ENCODE results near the gene PEAK1. TPM values are rescaled to one million over a fixed set of nuclear protein-coding genes. Genes with fewer than 3 reads are reported as not detected.
"Not testable (repeated sequence)": the region's sequence is repeated elsewhere in the genome, so short reads cannot be mapped to it uniquely, and the experiment has no call there.

PEAK1 gene
- total RNA-seq, 1 donor from 2014 or later, result 8.8 TPM

DNA sequence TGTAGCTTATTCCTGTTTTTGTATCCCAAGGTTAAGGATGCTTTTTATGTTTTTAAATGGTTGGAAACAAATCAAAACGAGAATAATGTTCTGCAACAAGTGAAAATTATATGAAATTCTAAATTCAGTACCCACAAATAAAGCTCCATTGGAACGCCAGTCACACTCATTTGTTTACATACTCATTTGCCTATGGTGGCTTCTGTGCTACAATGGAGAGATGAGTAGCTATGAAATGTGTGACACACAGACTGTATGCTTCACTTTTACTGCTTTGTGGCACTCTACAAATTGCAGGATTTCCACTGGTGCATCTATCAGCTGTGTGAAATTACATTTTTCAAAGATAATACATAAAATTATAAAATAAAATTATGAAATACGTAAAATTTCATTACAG is 236.8 kb downstream of the PEAK1 start:
- ATAC-seq (no peak), DNase-seq (ENCODE audit: low spot score) (no peak)

DNA sequence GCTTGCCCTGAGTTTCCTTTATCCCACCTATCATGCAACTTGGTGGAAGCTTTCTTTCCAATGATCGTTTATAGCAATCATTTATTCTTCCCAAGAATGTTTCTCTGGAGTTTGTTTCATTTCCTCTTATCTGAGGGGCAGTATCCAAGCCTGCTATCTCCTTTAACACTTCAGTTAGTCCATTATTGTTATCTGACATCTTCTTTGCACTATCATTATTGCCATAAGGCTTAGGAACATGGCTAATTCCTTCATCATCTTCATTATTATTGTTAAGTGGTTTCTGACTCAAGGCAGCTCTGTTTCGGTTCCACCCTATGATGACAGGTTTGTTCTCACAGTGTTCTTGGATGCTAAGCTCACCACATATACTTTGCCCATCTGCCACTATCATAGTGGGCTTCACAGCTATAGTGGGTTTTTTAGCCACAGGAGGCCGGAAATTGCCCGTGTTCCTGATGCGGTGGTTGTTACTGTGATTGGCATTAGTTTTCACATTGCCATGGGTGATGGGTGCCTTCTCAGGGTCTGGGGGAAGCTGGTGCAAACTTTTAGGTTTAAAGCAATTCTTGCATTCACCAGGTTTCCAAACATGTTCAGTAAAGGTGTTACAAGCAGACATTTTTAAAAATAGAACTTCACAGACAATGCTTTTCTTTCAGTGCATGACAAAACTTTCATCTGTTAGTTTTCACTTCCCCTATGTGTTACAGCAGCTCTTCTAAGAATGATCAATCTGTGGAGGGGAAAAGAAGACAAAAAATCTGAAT is 238.4 kb downstream of the PEAK1 start:
- no peak for DNase-seq (ENCODE audit: low spot score)
- no peak for ATAC-seq

DNA sequence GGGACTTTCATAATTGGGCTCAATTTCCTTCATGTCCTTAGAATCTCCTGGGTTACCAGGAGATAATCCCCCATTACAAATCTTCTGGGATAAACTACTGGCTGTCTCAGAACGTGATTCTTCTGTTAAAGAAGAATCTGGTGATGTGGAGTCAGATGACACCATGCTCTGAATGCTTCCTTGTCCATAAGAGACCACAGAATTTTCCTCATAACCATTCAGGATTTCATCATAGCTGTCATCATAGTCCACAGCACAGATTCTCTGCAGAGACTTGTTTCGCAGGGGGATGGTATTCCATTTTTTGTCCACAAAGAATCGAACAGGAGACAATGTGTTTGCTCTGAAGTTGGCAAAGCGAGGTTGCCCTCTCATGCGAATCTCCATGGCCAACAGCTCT is 239.1 kb downstream of the PEAK1 start:
- ATAC-seq (no peak), DNase-seq (ENCODE audit: low spot score) (no peak)

DNA sequence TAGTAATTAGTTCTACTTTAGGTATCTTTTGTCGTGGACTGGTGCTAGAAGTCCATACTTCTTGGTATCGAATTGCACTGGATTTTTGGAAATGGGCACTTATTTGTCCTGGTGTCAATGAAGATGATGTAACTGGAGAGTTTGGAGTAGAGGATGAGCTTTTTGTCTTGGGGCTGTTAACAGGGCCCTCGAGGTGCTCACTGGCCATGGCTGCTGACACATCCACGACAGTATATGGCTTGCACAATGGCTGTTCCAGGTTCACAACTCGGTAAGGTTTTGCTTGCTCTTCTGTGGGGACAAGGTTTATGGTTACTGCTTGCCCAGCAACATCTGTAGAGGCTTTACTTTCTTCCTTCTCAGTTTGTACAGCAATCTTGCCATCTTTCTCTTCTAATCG is 239.6 kb downstream of the PEAK1 start:
- no peak for DNase-seq (ENCODE audit: low spot score)
- ATAC-seq, result no peak

DNA sequence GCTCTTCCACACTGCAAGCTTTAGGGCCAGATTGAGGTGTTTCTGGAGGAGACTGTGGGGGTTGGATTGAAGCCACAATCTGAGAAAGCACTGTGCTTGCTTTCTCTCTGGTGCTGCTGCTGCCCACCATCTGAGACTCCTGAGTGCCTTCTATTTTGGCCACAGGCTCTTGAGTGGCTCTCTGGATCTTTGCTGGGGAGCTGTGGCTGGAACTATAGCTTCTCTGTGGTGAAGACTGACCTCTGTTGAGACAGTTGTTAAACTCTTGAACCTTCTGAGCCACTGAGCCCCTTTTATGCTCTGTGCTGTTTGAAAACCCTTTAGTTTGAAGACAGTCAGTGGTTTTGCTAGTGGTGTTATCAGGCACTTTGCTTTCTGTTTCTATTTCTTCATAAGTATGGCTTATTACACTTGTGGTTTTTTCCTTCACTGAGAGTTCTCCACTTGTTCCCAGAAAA is 240.3 kb downstream of the PEAK1 start:
- no peak for DNase-seq (ENCODE audit: low spot score)
- ATAC-seq, result no peak

DNA sequence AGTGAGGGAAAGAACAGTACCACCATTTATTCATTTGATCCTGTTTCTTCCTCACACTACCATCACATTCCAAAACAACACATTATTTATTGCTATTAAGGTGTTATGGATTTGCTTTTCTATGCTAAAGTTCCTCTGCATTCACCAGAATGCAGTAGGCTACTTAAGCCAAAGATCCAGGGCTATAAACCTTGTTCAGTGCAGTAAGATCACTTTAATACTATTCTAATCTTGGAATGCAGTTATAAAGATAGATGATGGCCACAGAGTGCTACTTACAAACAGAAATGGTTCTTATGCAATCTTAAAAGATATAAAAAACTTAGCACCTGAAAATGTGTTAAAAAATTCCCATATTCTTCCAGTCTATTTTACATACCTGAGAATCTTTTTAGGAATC is 241.5 kb downstream of the PEAK1 start:
- DNase-seq (ENCODE audit: low spot score), result no peak
- ATAC-seq, result no peak

DNA sequence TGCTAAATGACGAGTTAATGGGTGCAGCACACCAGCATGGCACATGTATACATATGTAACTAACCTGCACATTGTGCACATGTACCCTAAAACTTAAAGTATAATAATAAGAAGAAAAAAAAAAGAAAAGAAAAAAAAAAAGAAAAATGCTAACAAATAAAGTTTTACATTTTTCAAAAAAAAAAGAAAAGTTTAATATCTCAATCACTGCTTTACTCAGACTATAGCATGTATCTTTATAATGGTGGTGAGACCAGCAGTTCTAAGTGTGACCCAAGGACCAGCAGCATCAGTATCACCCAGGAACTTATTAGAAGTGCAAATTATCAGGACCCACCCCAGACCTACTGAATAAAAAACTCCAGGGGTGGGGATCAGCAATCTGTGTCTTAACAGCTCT is 243.8 kb downstream of the PEAK1 start:
- not testable (repeated sequence) for ATAC-seq; DNase-seq (ENCODE audit: low spot score)

DNA sequence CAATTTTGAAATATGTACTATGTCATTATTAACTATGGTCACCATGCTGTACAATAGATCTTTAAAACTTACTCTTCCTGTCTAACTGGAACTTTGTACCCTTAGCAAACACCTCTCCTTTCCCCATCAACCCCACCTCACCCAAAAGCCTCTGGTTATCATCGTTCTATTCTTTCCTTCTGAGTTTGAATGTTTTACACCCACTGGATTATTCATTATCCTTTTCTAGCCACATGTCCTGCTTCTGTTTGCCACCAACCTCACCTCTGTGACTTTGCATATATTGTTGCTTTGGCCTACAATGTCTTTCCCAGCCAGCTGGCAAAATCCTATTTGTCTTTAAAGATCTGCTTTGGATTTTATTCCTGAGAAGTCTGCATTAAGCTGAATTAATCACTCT is 246.4 kb downstream of the PEAK1 start:
- peak; percentile 19 for ATAC-seq
- DNase-seq (ENCODE audit: low spot score), result no peak

DNA sequence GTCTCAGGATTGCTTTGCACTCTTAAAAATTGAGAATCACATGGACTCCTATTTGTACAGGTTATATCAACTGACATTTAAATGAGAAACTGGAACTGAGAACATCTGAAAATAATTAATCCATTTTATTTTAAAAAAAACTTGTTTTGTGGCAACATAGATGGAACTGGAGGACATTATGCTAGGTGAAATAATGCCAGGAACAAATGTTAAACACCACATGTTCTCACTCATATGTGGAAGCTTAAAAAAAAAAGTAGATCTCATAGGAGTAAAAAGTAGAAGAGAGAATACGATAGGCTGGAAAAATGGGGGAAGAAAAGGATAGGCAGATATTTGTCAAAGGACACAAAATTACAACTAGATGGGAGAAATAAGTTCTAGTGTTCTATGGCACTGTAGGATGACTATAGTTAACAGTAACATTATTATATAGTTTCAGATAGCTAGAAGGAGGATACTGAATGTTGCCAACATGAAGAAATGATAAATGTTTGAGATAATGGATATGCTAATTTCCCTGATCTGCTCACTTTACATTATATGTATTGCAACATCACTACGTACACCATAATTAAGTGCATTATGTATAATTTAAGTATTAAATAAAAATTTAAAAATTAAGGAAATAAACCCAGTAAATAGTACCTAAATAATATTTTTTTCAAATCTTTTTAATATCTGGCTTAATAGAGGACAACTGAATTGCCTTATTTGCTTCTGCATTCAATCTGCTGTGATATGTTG is 248.5 kb downstream of the PEAK1 start:
- no peak for DNase-seq (ENCODE audit: low spot score)
- no peak for ATAC-seq

DNA sequence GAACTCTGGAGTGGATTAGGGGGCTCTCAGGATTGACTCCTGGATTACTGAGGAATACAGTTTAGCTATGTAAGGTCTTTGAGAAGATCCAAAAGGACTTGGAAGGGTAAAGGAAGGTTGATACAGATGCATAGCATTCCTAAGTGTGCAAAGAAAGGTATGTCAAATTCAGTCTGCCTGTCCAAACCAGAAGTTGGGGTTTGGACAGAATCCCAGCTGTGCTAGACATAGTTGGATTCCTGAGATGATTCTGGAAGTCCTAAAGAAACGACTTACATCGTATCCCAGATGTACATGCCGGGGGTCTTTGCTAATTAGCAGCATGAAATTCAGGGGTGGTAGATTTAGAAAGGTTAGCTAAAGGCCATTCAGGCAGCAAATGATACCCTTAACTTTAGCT is 251.3 kb downstream of the PEAK1 start:
- no peak for DNase-seq (ENCODE audit: low spot score)
- ATAC-seq, result no peak

DNA sequence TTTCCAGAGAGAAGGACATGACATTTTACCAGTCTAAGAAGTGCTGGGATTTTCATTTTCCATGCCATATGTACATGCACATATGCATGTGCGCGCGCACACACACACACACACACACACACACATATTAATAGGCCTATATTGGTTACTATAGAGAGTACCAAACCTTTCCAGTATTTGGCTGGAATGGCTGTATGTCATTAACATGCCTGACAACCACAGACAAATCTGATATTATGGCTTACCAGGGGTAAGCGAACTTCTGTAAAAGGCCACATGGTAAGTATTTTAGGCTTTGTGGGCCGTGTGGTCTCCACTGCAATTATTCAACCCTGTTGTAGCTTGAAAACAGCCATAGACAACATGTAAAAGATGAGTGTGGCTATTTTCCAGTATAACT is 251.8 kb downstream of the PEAK1 start:
- ATAC-seq (no peak), DNase-seq (ENCODE audit: low spot score) (no peak)

DNA sequence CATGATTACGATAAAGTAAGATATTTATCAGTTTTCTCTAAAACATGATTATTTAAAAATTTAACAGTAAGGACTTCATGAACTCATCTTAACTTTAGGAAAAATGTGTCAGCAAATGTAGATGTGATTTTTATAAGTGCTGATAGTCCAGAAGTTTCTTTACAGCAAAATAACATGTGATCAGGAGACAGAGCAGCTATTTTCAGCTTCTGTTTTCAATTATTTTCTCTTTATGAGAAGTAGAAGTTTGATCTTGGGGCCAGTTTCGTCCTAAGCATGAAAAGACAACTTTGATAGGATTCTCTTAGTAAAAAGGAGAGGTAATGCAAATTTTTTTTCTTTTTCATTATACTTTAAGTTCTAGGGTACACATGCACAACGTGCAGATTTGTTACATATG is 252.5 kb downstream of the PEAK1 start:
- no peak for DNase-seq (ENCODE audit: low spot score)
- ATAC-seq, result no peak

DNA sequence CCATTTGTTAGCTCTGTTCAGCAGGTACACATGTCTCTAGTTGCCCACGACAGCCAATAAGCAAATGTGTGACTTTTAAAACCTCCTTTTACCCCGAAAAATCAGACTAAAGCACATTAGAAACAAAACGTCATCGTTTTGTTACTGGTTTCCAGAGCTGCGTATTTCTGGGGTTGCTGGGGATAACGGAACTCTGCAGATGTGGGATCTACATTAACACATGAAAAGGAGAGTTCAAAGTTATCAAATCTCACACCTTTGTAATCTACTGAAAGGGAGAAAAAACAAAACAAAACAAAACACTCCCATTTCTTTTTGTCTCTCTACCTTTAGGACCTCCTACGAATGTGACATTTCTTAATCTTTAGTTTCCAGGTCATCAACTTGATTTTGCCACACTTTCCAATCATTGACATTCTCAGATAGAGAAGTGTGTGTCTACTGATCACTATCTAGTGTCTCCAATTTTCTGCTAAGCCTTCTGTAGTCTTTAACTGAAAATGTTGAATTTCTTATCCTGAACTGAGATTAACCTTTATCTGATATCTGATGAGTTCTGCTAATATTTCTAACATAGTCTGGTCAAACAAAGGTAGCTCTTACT is 256.0 kb downstream of the PEAK1 start:
- ATAC-seq (no peak), DNase-seq (ENCODE audit: low spot score) (no peak)

DNA sequence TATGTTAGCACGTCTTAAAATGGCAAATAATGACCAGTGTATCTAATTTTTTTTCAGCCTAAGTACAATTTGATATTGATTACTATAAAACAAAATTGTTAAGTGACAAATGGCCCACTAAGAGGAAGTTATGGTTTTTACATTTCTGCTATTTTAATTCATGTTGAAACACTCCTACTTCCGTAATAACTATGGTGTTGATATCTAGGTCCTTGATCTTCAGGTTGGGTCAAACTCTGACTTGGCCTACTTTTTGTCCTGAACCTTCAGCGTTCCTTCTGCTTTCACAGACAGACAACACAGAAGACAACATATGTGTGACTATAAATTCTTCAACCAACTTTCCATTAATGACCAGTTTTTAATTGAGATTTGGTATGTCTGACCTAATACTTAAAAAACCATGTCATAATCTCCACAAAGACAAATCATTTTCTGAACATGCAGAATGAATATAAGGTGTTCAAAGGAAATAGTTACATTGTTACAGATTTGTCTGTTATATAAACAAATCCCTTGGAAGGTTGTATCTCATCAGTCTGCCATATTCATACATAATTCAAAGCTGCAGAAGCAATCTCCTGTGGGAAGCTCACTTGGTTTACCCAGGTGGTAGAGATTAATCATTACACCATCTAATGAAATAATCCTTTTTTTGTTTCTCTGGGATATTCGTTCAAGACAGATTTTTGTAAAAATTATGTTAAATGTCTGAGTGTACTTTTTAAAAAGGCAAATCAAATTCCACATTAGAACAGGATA is 256.9 kb downstream of the PEAK1 start:
- DNase-seq (ENCODE audit: low spot score), result no peak
- ATAC-seq, result no peak

DNA sequence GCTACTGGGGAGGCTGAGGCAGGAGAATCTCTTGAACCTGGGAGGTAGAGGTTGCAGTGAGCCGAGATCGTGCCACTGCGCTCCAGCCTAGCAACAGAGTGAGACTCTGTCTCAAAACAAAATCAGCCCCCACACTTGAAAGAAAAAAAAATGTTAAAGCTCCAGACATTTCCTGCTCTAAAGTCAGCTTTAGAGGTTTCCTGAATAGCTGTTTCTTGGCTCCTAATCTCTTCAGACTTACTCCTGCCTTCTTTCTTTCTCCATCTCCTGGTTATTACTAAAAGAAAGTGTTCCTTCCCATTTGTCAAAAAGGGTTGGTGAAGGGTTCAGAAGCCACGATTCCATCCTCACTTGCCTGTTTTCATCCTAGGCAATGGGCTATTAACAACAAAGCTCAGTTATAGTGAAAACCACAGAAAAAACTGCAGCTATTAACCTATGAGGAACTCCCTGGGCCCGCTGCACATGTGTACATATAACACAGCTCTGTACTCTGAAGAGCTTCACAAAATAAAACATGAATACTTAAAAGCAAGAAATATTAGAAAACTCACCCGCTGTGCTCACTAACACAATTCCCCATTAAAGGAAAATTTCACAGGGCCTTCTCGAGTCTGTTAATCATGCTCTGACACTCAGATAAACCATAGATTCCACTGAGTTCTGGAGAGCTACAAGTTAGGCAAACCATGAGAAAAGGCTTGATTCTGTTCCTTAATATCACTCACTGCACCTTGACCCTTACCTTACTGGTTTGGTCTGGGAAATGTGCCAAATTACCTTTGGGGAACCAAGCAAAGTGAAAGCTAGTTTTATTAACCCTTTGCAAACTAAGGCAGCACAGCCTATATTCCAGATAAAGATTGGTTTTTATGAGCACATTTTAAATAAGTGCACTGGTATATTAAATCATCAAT is 259.1 kb downstream of the PEAK1 start:
- DNase-seq (ENCODE audit: low spot score) (no peak), ATAC-seq (peak; percentile 91)

DNA sequence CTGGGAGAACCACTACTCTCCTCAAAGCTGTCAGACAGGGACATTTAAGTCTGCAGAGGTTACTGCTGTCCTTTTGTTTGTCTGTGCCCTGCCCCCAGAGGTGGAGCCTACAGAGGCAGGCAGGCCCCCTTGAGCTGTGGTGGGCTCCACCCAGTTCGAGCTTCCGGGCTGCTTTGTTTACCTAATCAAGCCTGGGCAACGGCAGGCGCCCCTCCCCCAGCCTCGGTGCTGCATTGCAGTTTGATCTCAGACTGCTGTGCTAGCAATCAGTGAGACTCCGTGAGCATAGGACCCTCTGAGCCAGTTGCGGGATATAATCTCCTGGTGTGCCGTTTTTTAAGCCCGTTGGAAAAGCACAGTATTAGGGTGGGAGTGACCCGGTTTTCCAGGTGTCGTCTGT is 263.9 kb downstream of the PEAK1 start:
- ATAC-seq; DNase-seq (ENCODE audit: low spot score): not testable (repeated sequence)

DNA sequence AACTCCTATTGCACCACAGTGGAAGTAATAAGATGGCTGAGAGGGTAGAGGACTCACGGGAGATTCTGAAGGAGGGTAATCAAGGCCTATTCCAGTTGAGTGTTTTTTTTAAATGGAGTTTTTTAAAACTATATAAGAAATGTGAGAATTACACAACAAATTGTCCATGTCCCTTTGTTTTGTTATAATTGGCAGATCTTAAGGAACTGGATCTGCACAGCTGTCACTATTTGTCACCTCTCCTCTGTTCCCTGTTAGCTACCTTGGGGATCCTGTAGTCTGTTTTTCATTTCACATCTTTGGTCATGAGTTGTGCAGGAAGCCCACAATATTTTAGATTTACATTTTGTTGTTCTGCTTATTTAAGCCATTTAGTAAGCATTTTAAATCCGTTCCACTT is 271.7 kb downstream of the PEAK1 start:
- no peak for DNase-seq (ENCODE audit: low spot score)
- ATAC-seq, result no peak

DNA sequence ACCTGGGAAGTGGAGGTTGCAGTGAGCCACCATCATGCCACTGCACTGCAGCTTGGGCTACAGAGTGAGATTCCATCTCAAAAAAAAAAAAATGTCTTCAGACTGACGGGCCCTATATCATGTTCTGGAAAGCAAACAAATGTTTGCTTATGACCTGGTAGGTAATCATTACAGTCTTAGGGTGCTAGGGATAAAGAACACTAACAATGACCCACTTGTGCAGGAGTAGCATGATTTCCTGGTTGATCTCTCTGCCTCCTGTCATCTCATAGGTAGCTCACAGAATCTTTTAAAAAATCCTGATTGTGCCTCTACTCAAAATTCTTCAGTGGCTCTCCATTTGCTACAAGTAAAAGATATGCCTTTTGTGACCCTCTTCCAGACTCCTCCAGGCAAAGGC is 274.5 kb downstream of the PEAK1 start:
- ATAC-seq (no peak), DNase-seq (ENCODE audit: low spot score) (no peak)

DNA sequence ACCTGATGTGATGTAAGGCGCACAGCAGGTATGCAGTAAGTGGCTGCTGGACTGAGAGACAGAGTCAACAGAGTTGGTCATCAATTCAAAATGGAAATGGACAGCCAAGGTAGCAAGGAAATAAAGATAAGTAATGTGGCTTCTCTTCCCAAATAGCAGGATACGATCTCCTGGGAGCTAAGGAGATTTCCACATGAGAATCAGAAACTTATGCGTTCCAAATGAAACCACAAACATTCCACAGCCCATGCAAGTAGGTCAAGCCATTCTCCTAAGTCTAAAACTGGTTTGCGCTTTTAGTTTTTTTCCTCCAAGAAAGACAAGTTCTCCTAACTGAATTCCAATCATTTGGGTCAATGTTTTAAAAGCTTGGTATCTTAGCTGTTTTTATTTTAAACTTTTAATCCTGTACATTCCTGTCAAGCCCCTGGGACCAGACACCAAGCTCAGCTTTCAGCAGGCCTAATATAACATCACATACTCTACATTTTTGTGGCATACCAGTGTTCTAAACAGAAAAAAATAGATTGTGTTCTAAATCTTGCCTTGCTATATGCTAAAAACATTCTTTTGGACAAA is 275.3 kb downstream of the PEAK1 start:
- DNase-seq (ENCODE audit: low spot score), result no peak
- ATAC-seq, result no peak

DNA sequence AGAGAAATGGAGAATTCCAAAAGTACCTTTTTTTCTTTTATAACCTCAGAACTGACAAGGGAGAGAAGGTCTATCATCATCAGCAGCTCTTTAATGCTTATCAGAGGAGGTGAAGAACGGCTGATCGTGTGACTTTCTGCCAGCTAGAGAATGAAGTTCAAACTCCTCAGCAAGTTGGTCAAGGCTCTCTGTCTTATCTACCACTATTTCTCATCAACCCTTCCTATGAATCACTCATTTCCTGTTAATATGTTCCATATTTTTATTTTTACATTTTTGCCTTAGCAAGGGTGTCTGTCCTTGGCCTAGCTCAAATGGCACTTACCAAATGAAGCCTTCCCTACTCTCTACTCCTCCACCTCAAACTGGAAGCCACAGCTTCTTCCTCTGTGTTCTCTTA is 275.9 kb downstream of the PEAK1 start:
- ATAC-seq (no peak), DNase-seq (ENCODE audit: low spot score) (no peak)

Data from left lobe of liver (tissue), 2 donors.